ENCODE results near the gene GATD1. TPM values are rescaled to one million over a fixed set of nuclear protein-coding genes. Genes with fewer than 3 reads are reported as not detected.
A peak's percentile ranks its signal among the peaks of the same experiment; 100 is the strongest.

Gene GATD1
- total RNA-seq, 1 experiment from 2014 or later = 88.7 TPM

- peak; percentile 61 to 90 (median 67) for TF ChIP-seq CTCF (IDR thresholded peaks at IDR 0.05 in 2 of 3, conservative IDR thresholded peaks at IDR 0.05 in 1 of 3; ENCODE audit: borderline replicate concordance in 1 of 3, insufficient read depth in 1 of 3, low read depth in 2 of 3, low read length in 2 of 3)
- TF ChIP-seq CEBPB (IDR thresholded peaks at IDR 0.05; ENCODE audit: low read depth) = no peak; the same call in 1 of the 2 replicates
- TF ChIP-seq ZFX (IDR thresholded peaks at IDR 0.05) = no peak
- TF ChIP-seq POLR2A (IDR thresholded peaks at IDR 0.05; ENCODE audit: borderline replicate concordance, extremely low read depth, insufficient read depth, insufficient read length) = no peak
- no peak for TF ChIP-seq ELF1 (IDR thresholded peaks at IDR 0.05; ENCODE audit: borderline replicate concordance, low read depth)
These were observed 14.7 kb downstream of the GATD1 start (continued) for GRCh38 chr11:762421-763072.

GRCh38 chr11:761526-762108 lies 15.7 kb downstream of the GATD1 start:
- Histone ChIP-seq H3K36me3 (ENCODE audit: control insufficient read depth in 1 of 2, insufficient read depth in 2 of 2, low read length in 2 of 2) (peaks cover 41 to 56% of the 10 kb centered on the region in 2 experiments), H3K9me2 (ENCODE audit: insufficient read depth) (no peaks in the 10 kb centered on the region), H3K4me1 (ENCODE audit: control insufficient read depth in 1 of 2, insufficient read depth in 2 of 2, low read length in 2 of 2) (peaks cover 20 to 44% of the 10 kb centered on the region in 2 experiments), H3K79me2 (ENCODE audit: insufficient read depth, low read length) (peaks cover 21% of the 10 kb centered on the region), H2AFZ (ENCODE audit: low read depth, low read length, poor library complexity, severe bottlenecking) (no peak overlapping the region), H3K9me3 (ENCODE audit: control insufficient read depth in 1 of 2, insufficient read depth in 1 of 2, low read depth in 1 of 2, low read length in 2 of 2) (no peaks in the 10 kb centered on the region), H3K4me3 (replicated peaks in 1 of 2; ENCODE audit: low read depth in 1 of 2, low read length in 2 of 2) (no peak overlapping the region), H3K9ac (ENCODE audit: low read length) (peak overlapping the region; percentile 82), H3K27me3 (ENCODE audit: insufficient read depth, low read length) (no peaks in the 10 kb centered on the region), H3K4me2 (ENCODE audit: low read length) (peak overlapping the region; percentile 94), H3K27ac (ENCODE audit: low read depth, low read length) (peak overlapping the region; percentile 93), H4K20me1 (ENCODE audit: insufficient read depth) (peaks cover 5% of the 10 kb centered on the region; the same call in 1 of the 2 replicates)
- CTCF ChIA-PET = interaction anchor here (1.1 to 1.9 kb wide), 3 partner anchors 13 to 204 kb away, joined by 3 to 10 read pairs (median 3); partner anchors contain the start of gene TALDO1
- RAD21 ChIA-PET (ENCODE audit: low non-redundant PET in 1 of 2, low total read pairs in 2 of 2, uncharacterized antibody in 2 of 2, unreplicated experiment in 2 of 2) = no interaction called here
- POLR2A ChIA-PET = interaction anchor here (0.7 to 2.5 kb wide), 2 partner anchors 11 to 22 kb away, joined by 3 to 9 read pairs; no protein-coding TSS in a partner anchor
- intact Hi-C loops (cut with micrococcal nuclease) = no loop called here
- DNase-seq (ENCODE audit: low read depth, low spot score) (no peak), ATAC-seq (no peak)
- TF ChIP-seq EZH2phosphoT487 (IDR thresholded peaks at IDR 0.05; ENCODE audit: borderline replicate concordance) (no peak), CTCF (IDR thresholded peaks at IDR 0.05 in 2 of 3, conservative IDR thresholded peaks at IDR 0.05 in 1 of 3; ENCODE audit: borderline replicate concordance in 1 of 3, insufficient read depth in 1 of 3, low read depth in 2 of 3, low read length in 2 of 3) (0 out of 6 replicates have a peak, but pooled peaks of 1 of the 3 experiments have one; percentile 18)
- BruUV-seq (replicated peaks) = no TSS peak
